ENCODE data around the gene COL9A1. TPM values are rescaled to one million over a fixed set of nuclear protein-coding genes. Genes with fewer than 3 reads are reported as not detected.

The COL9A1 gene
- total and polyA plus RNA-seq, 2 of the 8 experiments (the other 6 are each of a cell fraction or from before 2014, with no cell fraction given) = 7.9 to 18.1 TPM

DNA sequence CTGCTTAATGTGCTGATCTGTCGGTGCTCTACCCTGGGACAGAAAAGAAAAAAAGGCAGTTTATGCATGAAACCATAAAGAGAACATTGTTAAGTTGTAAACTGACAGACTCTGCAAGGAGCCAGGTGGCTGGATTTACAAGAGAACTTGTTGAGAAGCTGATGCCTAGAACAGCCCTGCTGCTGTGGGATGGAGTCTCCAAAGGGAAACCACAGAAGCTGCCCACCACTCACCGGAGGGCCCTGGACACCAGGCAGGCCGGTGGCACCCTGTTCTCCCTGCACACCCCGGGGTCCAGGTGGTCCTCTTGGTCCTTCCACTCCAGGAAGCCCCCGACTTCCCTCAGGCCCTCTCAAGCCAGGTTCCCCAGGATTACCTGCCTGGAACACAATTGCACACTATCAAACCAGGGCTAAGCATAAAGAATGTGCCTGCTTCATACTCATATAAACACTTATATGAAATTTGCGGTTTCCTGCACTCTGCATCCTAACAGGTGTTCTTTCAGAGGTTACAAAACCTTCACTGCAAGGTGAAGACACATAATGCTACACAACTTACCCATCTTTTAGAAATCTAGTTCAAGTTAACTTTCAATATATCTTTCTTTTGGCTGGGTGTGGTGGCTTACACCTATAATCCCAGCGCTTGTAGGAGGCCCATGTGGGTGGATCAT, 68.2 kb downstream of the COL9A1 start (continued):
- no peak for TF ChIP-seq ZNF274 (IDR thresholded peaks at IDR 0.05; ENCODE audit: borderline replicate concordance, extremely low read depth, low read length)
